ENCODE data around the gene TRIM31. TPM values are rescaled to one million over a fixed set of nuclear protein-coding genes. Genes with fewer than 3 reads are reported as not detected.

Gene TRIM31
- total RNA-seq, 4 donors from 2014 or later: not detected

DNA sequence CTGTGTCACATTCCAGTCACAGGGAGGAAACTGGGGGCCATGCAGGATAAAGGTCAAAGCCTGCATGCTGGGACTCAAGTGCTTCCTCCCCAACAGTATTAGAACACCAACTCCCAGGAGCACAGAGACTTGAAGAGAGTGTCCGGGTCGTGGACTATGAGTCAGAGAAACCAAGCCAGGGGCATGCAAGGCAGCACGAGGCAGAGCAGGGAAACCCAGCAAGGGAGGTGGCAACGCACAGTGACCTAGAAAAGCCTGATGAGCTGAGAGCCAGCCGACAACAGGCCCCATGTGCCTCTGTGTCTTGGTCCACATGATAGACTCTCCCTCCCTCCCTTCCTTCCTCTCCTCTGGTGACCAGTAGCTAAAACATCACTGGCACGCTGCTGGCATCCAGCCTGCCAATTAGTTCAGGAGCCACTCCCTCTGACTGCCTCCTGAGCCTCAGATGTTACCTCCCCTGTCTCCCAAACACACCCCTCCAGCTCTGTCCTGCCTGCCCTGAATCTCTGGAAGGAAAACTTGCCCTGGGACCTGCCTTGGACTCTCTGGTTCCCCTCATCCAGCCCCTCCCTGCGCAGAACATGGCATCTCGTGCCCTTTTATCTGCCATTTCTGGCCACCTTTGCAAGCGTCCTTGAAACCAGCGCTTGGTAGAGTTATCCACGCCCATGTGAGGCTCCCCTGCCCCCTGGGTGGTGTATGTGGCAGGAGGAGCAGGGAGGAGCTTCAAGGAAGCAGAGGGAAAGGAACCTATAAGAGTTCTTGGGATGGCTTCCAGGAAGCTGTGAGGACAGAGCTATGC, 21.1 kb downstream of the TRIM31 start:
- no peak overlapping the region for H3K27ac ChIP-seq
- DNase-seq: peak in 1 of 2 donors; percentile 15
- no peaks in the 10 kb centered on the region for H3K36me3 ChIP-seq
- no peaks in the 10 kb centered on the region for H3K4me1 ChIP-seq
- H3K4me3 ChIP-seq: no peak overlapping the region
- TF ChIP-seq POLR2A (IDR thresholded peaks at IDR 0.05): no peak
- TF ChIP-seq, protein P1, sequence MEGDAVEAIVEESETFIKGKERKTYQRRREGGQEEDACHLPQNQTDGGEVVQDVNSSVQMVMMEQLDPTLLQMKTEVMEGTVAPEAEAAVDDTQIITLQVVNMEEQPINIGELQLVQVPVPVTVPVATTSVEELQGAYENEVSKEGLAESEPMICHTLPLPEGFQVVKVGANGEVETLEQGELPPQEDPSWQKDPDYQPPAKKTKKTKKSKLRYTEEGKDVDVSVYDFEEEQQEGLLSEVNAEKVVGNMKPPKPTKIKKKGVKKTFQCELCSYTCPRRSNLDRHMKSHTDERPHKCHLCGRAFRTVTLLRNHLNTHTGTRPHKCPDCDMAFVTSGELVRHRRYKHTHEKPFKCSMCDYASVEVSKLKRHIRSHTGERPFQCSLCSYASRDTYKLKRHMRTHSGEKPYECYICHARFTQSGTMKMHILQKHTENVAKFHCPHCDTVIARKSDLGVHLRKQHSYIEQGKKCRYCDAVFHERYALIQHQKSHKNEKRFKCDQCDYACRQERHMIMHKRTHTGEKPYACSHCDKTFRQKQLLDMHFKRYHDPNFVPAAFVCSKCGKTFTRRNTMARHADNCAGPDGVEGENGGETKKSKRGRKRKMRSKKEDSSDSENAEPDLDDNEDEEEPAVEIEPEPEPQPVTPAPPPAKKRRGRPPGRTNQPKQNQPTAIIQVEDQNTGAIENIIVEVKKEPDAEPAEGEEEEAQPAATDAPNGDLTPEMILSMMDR (IDR thresholded peaks at IDR 0.05): no peak
- H3K27me3 ChIP-seq: no peaks in the 10 kb centered on the region
- intact Hi-C loops (cut with DNase I; ENCODE audit: low total_unique reads): no loop called here
- H3K9me3 ChIP-seq: no peaks in the 10 kb centered on the region

DNA sequence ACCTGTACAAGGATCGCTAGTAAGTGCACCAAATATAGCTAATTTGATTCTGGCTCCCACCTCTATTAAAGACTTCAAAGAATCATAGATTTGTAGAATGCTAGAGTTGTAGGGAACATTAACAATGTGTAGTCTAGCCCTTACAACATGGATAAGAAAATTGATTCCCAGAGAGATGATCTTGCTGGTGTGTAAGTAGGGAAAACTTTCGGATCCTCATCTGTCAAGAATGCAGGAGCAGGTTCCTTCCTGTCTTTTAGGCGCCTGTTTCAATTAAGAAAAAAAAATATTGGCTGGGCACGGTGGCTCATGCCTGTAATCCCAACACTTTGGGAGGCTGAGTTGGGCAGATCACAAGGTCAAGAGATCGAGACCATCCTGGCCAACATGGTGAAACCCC, 25.0 kb downstream of the TRIM31 start:
- H3K4me1 ChIP-seq: no peaks in the 10 kb centered on the region
- no peak for DNase-seq
- no peak overlapping the region for H3K27ac ChIP-seq
- no peaks in the 10 kb centered on the region for H3K9me3 ChIP-seq
- H3K4me3 ChIP-seq: no peak overlapping the region
- TF ChIP-seq, protein P1 (IDR thresholded peaks at IDR 0.05): no peak
- TF ChIP-seq POLR2A (IDR thresholded peaks at IDR 0.05): no peak
- H3K27me3 ChIP-seq: no peaks in the 10 kb centered on the region
- H3K36me3 ChIP-seq: no peaks in the 10 kb centered on the region
- intact Hi-C loops (cut with DNase I; ENCODE audit: low total_unique reads): no loop called here

DNA sequence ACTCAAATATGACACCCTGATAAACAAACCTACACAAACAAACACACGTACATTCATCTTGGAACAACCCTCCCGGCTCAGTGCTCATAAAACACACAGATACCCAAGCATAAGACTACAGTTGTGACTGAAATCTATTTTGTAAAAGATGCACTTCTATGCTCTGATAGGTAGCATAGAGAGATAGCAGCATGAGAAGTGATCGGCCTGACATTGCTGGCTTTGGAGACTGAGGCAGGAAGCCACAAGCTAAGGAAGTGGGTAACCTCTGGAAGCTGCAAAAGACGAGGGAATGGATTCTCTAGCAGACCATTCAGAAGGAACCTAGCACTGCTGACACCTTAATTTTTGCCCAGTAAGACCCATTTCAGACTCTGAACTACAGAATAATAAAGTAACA, 35.7 kb downstream of the TRIM31 start:
- TF ChIP-seq POLR2A (IDR thresholded peaks at IDR 0.05): no peak
- TF ChIP-seq, protein P1 (IDR thresholded peaks at IDR 0.05): no peak
- intact Hi-C loops (cut with DNase I; ENCODE audit: low total_unique reads): no loop called here
- Histone ChIP-seq H3K9me3 (no peaks in the 10 kb centered on the region), H3K4me3 (no peak overlapping the region), H3K27me3 (peaks cover 9 to 20% of the 10 kb centered on the region in 2 donors), H3K36me3 (no peaks in the 10 kb centered on the region), H3K4me1 (peaks cover 0 to 13% of the 10 kb centered on the region in 2 donors), H3K27ac (no peak overlapping the region)
- no peak for DNase-seq

DNA sequence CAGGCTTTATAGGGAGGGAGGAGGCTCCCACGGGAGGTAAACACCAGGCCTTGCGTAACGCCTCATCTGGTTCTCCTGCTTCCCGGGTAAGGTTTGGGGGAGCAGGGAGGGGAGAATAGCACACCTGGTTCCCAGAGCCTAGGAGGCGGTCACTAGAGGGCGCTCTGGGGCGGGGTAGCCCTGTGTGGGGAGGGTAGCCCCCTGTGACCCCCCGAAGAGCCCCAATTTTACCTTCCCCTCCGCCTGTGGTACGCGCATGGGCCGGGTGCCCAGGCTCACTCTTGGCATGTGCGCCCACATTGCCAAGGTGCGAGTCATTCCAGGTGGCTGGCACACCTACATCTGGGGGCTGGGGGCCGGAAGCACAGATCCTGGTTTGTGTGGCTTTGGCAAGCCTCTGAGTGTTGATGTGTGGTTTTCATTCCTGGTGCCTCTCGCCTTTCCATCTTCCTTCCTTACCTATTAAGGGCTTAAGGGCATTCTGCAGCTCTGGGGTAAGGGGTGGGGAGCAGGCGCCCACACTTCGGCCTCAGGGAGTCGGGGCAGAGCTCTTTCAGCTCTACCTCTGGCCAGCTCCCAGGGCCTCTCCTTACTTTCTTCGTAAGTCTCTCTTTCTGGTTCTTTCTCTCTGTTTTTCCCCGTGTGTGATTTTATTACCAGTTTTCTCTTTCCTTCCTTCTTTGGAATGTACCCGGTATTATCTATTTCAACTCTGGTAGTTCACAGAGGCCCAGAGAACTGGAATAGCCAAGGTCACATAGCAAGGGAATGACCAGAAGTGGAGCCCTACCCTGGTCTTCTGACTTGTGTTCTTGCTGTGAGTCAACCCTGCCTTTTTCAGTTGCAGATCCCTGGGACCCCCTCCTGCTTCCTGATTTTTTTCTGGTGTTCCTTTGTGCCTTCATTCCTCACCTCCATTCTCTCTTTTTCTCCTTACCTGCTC, 36.8 kb downstream of the TRIM31 start:
- Histone ChIP-seq H3K9me3 (no peaks in the 10 kb centered on the region), H3K27ac (no peak overlapping the region), H3K36me3 (no peaks in the 10 kb centered on the region), H3K27me3 (peaks cover 12 to 20% of the 10 kb centered on the region in 2 donors), H3K4me3 (peak overlapping the region in 1 of 2 donors; percentile 7), H3K4me1 (peaks cover 0 to 18% of the 10 kb centered on the region in 2 donors)
- intact Hi-C loops (cut with DNase I; ENCODE audit: low total_unique reads): no loop called here
- no peak for TF ChIP-seq POLR2A (IDR thresholded peaks at IDR 0.05)
- no peak for DNase-seq

DNA sequence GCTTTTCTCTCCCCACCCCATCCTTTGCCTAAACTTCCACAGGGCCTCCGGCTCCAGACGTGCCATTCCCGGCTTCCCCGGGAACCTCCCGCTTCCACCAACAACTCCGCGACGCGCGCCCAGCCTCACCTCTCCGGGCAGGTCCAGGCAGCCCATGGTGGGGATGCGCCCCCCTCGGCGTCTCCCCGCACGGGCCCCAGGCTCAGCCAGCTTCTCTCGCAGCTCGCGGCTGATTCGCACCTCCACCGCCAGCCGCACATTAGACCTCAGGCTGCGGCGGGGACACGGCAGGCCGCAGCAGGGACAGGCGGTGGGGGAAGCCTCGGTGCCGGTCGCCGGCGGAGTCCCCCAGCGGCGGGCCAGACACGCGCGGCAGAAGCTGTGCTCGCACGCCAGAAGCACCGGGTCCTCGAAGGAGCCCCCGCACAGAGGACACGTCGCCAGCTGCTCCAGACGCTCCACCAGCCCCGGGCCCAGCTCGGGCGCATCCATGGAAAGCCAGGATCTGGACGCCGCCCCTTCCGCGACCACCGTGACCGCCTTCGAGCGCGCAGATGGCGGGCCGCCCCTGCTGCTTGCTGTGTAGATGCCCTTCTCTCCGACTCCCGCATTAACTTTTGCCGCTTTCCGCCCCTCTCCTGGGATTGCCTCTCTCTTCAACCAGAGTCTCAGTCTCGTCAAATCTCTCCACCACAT, 37.6 kb downstream of the TRIM31 start, which contains the start of gene RNF39:
Gene RNF39 (minus strand): TSS at position 676 of the 696 bp plus-strand sequence. CDS start 184 bp downstream, at position 492.
- TF ChIP-seq, protein P1 (IDR thresholded peaks at IDR 0.05): no peak
- peak in 1 of 2 donors; percentile 21 for TF ChIP-seq POLR2A (IDR thresholded peaks at IDR 0.05)
- H3K27ac ChIP-seq: no peak within 1 kb of the TSS

More for the DNA sequence above, 37.6 kb downstream of the TRIM31 start, which contains the start of gene RNF39:
- Histone ChIP-seq H3K27me3 (peaks cover 12 to 20% of the 10 kb centered on the region in 2 donors), H3K9me3 (no peaks in the 10 kb centered on the region), H3K4me1 (peaks cover 0 to 20% of the 10 kb centered on the region in 2 donors), H3K36me3 (no peaks in the 10 kb centered on the region), H3K4me3 (peak within 1 kb of the TSS in 1 of 2 donors; percentile 7)
- intact Hi-C loops (cut with DNase I; ENCODE audit: low total_unique reads): no loop called here
- no peak for DNase-seq

Data from uterus (tissue), 4 donors.